HG03175 (cell line): ENCODE measurements around the gene GALR3.
A peak's percentile ranks its signal among the peaks of the same experiment; 100 is the strongest.

ENCODE experiments used
- ATAC-seq: cut with Tn5 transposase; IDR thresholded peaks from one replicate; pipeline ENCODE4 v1.9.1; 2021; ENCODE audit warnings: mild to moderate bottlenecking, moderate library complexity; ENCODE audit not compliant: unreplicated experiment

The GALR3 gene

GRCh38 chr22:37819105-37819433 is 4.1 kb upstream of the GALR3 start:
- ATAC-seq: no peak

- ATAC-seq: no peak
These were observed 2.8 kb upstream of the GALR3 start for GRCh38 chr22:37820350-37820749.

- no peak for ATAC-seq
These were observed 926 bp upstream of the GALR3 start for GRCh38 chr22:37822079-37822833.

- ATAC-seq: no peak
These were observed 1.8 kb downstream of the GALR3 start for GRCh38 chr22:37824674-37825641.

- ATAC-seq: no peak
These were observed 3.9 kb downstream of the GALR3 start for GRCh38 chr22:37827056-37827455.

- ATAC-seq: no peak
These were observed 7.1 kb downstream of the GALR3 start for GRCh38 chr22:37830093-37830842.

- ATAC-seq: no peak
These were observed 8.3 kb downstream of the GALR3 start for GRCh38 chr22:37831472-37831871.

GRCh38 chr22:37832022-37832857 is 9.1 kb downstream of the GALR3 start:
- no peak for ATAC-seq

- ATAC-seq: no peak
These were observed 19.0 kb downstream of the GALR3 start for GRCh38 chr22:37842015-37842793.

- peak; percentile 31 for ATAC-seq
These were observed 20.5 kb downstream of the GALR3 start for GRCh38 chr22:37843741-37844089.

GRCh38 chr22:37844904-37845329 is 21.7 kb downstream of the GALR3 start:
- ATAC-seq: no peak

GRCh38 chr22:37846433-37846832 is 23.3 kb downstream of the GALR3 start:
- no peak for ATAC-seq

GRCh38 chr22:37848587-37849088 is 25.5 kb downstream of the GALR3 start:
- no peak for ATAC-seq

GRCh38 chr22:37849089-37849751 is 26.0 kb downstream of the GALR3 start, which contains the start of gene EIF3L:
Gene EIF3L, plus strand, starts transcription at chr22:37849419. Its CDS starts 31 bp downstream, at chr22:37849450.
- ATAC-seq: peak; percentile 53

GRCh38 chr22:37850801-37851200 is 27.6 kb downstream of the GALR3 start:
- ATAC-seq: no peak

GRCh38 chr22:37852418-37852817 is 29.2 kb downstream of the GALR3 start:
- ATAC-seq: no peak

- no peak for ATAC-seq
These were observed 31.8 kb downstream of the GALR3 start for GRCh38 chr22:37854946-37855345.

GRCh38 chr22:37855462-37855861 is 32.3 kb downstream of the GALR3 start:
- no peak for ATAC-seq
